ENCODE results near the gene TCP11.
A peak's percentile ranks its signal among the peaks of the same experiment; 100 is the strongest.
"Not testable (repeated sequence)": the region's sequence is repeated elsewhere in the genome, so short reads cannot be mapped to it uniquely, and the experiment has no call there.

TCP11 gene

GRCh38 chr6:35149891-35150566, 8.9 kb upstream of the TCP11 start:
- no peak for DNase-seq (ENCODE audit: low read depth, low spot score)
- H3K4me3 ChIP-seq (ENCODE audit: low read length): no peak overlapping the region

- DNase-seq (ENCODE audit: low read depth, low spot score): no peak
- H3K4me3 ChIP-seq (ENCODE audit: low read length): no peak overlapping the region
Observed at GRCh38 chr6:35148167-35148741, 7.1 kb upstream of the TCP11 start.

- H3K4me3 ChIP-seq (ENCODE audit: low read length): no peak overlapping the region
Observed at GRCh38 chr6:35147486-35147885, 6.3 kb upstream of the TCP11 start.

GRCh38 chr6:35147026-35147425, 5.9 kb upstream of the TCP11 start:
- no peak overlapping the region for H3K4me3 ChIP-seq (ENCODE audit: low read length)
- DNase-seq (ENCODE audit: low read depth, low spot score): no peak

More at GRCh38 chr6:35147486-35147885, 6.3 kb upstream of the TCP11 start:
- no peak for DNase-seq (ENCODE audit: low read depth, low spot score)

- no peak overlapping the region for H3K4me3 ChIP-seq (ENCODE audit: low read length)
- DNase-seq (ENCODE audit: low read depth, low spot score): peak; percentile 17
Observed at GRCh38 chr6:35146453-35146852, 5.3 kb upstream of the TCP11 start.

GRCh38 chr6:35145757-35146156, 4.6 kb upstream of the TCP11 start:
- no peak for DNase-seq (ENCODE audit: low read depth, low spot score)
- H3K4me3 ChIP-seq (ENCODE audit: low read length): no peak overlapping the region

- no peak for DNase-seq (ENCODE audit: low read depth, low spot score)
- H3K4me3 ChIP-seq (ENCODE audit: low read length): no peak overlapping the region
Observed at GRCh38 chr6:35142588-35143569, 1.7 kb upstream of the TCP11 start.

DNA sequence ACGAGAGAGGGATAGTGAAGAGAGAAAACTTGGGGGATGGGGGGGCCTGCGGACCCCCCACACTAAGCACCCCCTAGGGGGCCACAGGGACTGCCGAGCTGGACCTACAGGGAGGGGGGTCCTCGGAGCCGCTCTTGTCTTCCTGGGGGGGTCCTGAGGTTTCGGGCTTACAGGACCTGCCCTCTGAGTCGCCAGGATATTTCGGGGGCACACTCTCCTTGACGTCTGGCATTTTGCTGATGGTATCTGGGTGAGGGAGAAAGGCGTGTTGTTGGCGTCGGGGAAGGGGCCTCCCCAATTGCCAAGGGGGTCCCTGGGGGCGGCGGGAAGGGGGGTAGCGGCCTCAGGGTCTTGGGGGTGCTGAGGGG, 516 bp downstream of the TCP11 start:
- H3K4me3 ChIP-seq (ENCODE audit: low read length): no peak overlapping the region
- no peak for DNase-seq (ENCODE audit: low read depth, low spot score)

GRCh38 chr6:35139924-35140638, 1.1 kb downstream of the TCP11 start:
- H3K4me3 ChIP-seq (ENCODE audit: low read length): no peak overlapping the region
- peak; percentile 70 for DNase-seq (ENCODE audit: low read depth, low spot score)

DNA sequence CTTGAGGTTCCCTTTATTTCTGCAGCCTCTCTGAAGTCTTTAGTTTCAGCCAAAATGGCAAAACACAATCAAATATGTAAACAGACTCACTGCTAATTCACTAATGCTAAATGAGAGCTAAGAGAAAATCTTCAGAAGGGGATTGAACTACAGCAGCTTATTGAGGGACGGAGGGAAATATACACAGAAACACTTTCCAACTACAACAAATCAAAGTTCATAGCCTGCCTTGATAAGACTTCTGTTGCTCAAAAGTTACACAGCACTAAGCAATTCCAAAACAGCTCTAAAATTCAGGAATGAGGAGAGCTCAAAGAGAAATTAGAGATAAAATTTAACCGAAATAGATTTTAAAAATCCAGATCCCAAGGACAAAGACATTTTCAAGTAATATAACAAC, 1.7 kb downstream of the TCP11 start:
- H3K4me3 ChIP-seq (ENCODE audit: low read length): no peak overlapping the region
- DNase-seq (ENCODE audit: low read depth, low spot score): no peak

DNA sequence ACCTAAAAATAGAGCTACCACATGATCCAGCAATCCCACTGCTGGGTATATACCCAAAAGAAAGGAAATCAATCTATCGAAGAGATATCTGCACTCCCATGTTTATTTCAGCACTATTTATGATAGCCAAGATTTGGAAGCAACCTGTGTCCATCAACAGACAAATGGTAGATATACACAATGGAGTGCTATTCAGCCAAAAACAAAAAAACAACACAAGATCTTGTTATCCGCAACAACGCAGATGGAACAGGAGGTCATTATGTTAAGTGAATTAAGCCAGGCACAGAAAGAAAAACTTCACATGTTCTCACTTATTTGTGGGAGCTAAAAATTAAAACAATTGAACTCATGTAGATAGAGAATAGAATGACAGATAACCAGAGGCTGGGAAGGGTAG, 2.9 kb downstream of the TCP11 start:
- H3K4me3 ChIP-seq (ENCODE audit: low read length); DNase-seq (ENCODE audit: low read depth, low spot score): not testable (repeated sequence)

GRCh38 chr6:35136185-35136584, 5.0 kb downstream of the TCP11 start:
- no peak for DNase-seq (ENCODE audit: low read depth, low spot score)
- no peak overlapping the region for H3K4me3 ChIP-seq (ENCODE audit: low read length)

- no peak for DNase-seq (ENCODE audit: low read depth, low spot score)
Observed at GRCh38 chr6:35128496-35128895, 12.6 kb downstream of the TCP11 start.

GRCh38 chr6:35128042-35128441, 13.1 kb downstream of the TCP11 start:
- H3K4me3 ChIP-seq (ENCODE audit: low read length): no peak overlapping the region
- no peak for DNase-seq (ENCODE audit: low read depth, low spot score)

More at GRCh38 chr6:35128496-35128895, 12.6 kb downstream of the TCP11 start:
- no peak overlapping the region for H3K4me3 ChIP-seq (ENCODE audit: low read length)

- no peak overlapping the region for H3K4me3 ChIP-seq (ENCODE audit: low read length)
- no peak for DNase-seq (ENCODE audit: low read depth, low spot score)
Observed at GRCh38 chr6:35124356-35124755, 16.8 kb downstream of the TCP11 start.

GRCh38 chr6:35120746-35121145, 20.4 kb downstream of the TCP11 start:
- no peak overlapping the region for H3K4me3 ChIP-seq (ENCODE audit: low read length)
- DNase-seq (ENCODE audit: low read depth, low spot score): no peak

DNA sequence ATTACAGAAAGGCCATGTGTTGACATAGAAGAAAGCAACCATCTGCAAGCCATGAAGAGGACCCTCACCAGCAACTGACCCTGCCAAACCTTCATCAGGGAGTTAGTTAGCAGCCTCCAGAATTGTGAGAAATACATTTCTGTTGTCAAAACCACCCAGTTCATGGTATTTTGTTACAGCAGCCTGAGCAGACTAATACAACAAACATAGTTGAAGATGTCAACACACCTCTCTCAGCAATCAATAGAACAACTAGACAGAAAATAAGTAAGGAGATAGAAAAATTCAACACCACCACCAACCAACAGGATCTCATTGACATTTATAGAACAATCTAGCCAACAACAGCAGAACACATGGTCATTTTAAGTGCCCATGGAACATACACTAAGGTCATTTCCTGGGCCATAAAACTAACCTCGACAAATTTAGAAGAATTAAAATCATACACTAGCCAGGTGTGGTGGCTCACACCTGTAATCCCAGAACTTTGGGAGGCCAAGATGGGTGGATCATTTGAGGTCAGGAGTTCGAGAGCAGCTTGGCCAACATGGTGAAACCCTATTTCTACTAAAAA, 32.7 kb downstream of the TCP11 start:
- DNase-seq (ENCODE audit: low read depth, low spot score): no peak

GRCh38 chr6:35107761-35108160, 33.4 kb downstream of the TCP11 start:
- H3K4me3 ChIP-seq (ENCODE audit: low read length): not testable (repeated sequence)

More for the DNA sequence above, 32.7 kb downstream of the TCP11 start:
- H3K4me3 ChIP-seq (ENCODE audit: low read length): no peak overlapping the region

DNA sequence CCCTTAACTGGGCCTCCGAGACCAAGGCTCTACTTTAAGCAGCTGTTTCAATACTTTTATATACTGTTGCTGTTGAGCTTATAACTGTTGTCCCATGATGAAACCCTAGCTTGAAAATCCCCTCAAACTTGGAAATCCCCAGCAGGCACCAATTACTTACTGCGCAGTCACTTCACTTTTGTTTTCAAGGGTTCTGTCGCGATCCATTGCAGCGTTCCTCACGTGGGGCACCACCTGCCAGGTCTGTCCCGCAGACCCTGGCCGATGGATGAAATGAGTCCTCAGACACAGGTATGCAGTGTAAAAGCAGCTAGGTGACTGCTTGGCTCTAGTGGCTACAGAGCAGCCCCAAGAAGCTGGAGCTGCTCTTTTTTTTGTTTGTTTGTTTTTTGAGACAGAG, 33.9 kb downstream of the TCP11 start:
- DNase-seq (ENCODE audit: low read depth, low spot score): not testable (repeated sequence)

More at GRCh38 chr6:35107761-35108160, 33.4 kb downstream of the TCP11 start:
- DNase-seq (ENCODE audit: low read depth, low spot score): not testable (repeated sequence)

More for the DNA sequence above, 33.9 kb downstream of the TCP11 start:
- H3K4me3 ChIP-seq (ENCODE audit: low read length): not testable (repeated sequence)

All from Jurkat, Clone E6-1 (cell line).